Fibroblast of the aortic adventitia (primary cell): ENCODE results near the gene MON1B. TPM values are rescaled to one million over a fixed set of nuclear protein-coding genes. Genes with fewer than 3 reads are reported as not detected.
"Not testable (repeated sequence)": the region's sequence is repeated elsewhere in the genome, so short reads cannot be mapped to it uniquely, and the experiment has no call there.

ENCODE experiments used
- DNase-seq: peaks from one replicate; pipeline ENCODE4 v3.0.0-alpha.2; 2010; ENCODE audit warnings: low read depth
- H3K4me3 ChIP-seq: 2 replicates; pipeline ENCODE4 v1.5.1; 2011; ENCODE audit warnings: low read depth, mild to moderate bottlenecking, control low read depth, low read length, moderate library complexity
- total RNA-seq: library from RNA; depleted of rRNA; stranded (reverse); fragments of >200 nt; gene quantifications from 2 replicates; pipeline ENCODE4 v1.2.3, GENCODE V29; 2012; ENCODE audit warnings: low replicate concordance
- TF ChIP-seq, protein P1 (sequence below): IDR thresholded peaks from 2 replicates; pipeline ENCODE4 v1.5.1; 2011; ENCODE audit warnings: mild to moderate bottlenecking, low read length, control low read depth, inconsistent platforms; ENCODE audit not compliant: insufficient read depth

Gene MON1B
- 12.3 and 17.2 TPM in 2 replicates for total RNA-seq

DNA sequence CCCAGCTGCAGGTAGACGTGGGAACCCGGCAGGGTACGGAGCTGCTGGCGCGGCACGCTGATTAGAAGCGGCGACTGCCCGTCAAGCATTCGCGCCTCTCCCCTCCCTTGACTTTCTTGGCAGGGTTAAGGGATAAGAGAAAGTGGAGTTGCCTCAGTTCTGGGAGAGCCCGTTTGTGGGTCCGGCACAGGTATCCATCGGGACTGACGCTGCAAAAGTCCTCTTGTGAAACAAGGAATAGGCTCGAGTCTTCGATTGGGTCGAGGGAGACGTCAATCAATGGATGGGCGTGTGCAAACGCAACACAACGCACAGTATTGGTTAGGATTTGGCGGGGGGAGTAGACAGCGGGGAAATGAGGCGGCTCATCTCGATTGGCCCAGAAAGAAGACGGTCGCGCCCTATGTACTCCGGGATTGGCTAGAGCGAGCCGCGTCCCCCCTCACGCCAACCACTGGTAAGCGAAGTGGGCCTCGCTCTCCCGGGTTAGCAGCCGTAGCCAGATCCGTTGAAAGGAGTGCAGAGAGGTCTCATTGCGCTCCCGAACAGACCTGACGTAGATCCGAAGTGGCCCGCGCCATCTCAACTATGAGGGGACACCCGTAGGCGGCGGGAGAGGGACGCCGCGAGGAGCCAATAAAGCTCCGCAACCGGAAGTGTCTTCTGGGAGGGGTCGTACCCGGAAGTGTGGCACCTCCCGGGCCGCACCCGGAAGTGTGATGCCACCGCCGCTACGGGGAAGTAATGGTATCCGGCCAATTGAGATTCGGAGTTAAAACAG lies at the start of gene MON1B:
Gene MON1B (plus strand): TSS at position 713 of the 781 bp plus-strand sequence. CDS start 296 bp downstream, outside the sequence.
- peak; percentile 99 for DNase-seq
- peak within 1 kb of the TSS; percentile 99 for H3K4me3 ChIP-seq
- TF ChIP-seq, protein P1, sequence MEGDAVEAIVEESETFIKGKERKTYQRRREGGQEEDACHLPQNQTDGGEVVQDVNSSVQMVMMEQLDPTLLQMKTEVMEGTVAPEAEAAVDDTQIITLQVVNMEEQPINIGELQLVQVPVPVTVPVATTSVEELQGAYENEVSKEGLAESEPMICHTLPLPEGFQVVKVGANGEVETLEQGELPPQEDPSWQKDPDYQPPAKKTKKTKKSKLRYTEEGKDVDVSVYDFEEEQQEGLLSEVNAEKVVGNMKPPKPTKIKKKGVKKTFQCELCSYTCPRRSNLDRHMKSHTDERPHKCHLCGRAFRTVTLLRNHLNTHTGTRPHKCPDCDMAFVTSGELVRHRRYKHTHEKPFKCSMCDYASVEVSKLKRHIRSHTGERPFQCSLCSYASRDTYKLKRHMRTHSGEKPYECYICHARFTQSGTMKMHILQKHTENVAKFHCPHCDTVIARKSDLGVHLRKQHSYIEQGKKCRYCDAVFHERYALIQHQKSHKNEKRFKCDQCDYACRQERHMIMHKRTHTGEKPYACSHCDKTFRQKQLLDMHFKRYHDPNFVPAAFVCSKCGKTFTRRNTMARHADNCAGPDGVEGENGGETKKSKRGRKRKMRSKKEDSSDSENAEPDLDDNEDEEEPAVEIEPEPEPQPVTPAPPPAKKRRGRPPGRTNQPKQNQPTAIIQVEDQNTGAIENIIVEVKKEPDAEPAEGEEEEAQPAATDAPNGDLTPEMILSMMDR: no peak

DNA sequence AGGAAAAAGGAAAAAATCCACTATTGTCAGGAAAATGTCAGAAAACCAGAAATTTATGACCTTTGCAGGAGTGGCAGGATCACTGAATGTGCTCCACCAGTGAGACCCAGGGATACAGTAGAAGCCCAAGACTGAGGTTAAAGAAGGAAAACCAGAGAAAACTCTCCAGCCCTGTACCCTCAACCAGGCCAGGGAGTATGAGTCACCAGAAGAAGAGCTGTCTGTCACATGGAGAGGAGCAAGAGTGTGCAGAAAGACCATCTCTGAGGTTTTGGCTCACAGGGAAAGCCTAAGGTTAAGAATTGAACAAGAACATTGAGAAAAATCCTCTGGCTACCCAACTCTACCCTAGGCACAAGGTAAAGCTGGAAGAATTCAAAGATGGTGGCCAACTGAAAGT lies 47.6 kb upstream of the MON1B start:
- DNase-seq: no peak
- no peak overlapping the region for H3K4me3 ChIP-seq

DNA sequence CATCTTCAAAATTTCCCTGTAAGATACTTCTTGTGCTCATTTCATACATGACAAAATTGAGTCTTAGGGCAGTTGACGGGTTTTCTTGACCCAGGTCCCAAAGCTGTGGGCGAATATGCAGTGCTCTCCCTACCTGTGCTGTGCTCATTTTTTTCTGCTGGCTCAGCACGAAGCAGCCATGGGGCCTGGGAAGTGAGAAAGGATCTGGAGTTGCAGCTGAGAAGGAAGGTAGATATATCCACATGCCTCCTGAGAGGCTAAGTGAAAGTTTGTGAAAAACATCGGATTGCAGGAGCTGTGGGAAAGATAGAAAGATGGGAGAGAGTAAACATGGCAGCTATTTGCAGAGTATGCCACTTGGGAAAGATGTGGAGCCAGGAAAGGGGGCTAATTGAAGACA lies 42.9 kb upstream of the MON1B start:
- H3K4me3 ChIP-seq: no peak overlapping the region
- no peak for DNase-seq
- TF ChIP-seq, protein P1: no peak

More for the DNA sequence above, 47.6 kb upstream of the MON1B start:
- TF ChIP-seq, protein P1: no peak

DNA sequence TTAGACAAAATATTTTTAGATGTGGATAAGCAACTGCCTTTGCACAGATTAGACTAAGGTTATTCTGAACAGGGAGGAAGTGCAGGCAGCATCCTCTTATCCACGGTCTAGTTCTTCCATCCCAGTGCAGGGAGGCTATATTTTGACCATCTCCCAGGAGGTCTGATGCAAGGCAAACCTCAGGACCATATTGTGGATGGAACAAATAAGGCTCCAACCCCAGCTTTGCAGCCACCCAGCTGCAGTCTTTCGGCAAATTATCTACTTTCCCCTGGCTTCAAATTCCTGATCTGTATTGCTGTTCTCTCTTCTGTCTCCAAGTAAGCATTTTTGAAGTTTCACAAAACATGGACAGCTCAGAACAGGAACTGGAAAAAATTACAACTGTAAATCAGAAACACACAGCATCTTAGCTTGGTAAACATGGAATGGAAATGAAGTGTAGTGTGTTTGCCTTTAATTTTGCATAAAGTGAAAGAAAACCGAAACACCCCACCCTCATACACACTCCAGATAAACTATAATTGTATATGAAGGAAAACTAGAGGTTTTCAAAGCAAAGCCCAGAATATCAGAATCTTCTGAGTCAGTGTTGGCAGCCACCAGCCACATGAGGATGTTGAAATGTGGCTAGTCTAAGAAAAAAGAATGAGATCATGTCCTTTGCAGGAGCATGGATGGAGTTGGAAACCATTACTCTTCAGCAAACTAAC lies 33.5 kb upstream of the MON1B start:
- TF ChIP-seq, protein P1: no peak
- peak; percentile 21 for DNase-seq
- no peak overlapping the region for H3K4me3 ChIP-seq

DNA sequence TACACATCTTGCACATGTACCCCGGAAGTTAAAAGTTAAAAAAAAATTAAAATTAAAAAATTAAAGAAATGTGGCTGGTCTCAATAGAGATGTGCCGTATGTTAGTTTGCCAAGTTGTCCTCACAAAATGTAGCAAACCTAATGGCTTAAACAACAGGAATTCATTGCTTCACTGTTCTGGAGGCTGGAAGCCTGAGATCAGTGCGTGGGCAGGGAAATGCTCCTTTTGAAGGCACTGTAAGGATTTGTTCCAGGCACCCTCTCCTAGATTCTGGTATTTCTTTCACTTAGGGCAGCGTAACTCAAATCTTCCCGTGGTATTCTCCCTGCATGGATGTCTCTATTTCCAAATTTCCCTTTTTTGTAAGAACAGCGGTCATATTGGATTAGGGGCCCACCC lies 32.7 kb upstream of the MON1B start:
- TF ChIP-seq, protein P1: no peak
- no peak for DNase-seq
- no peak overlapping the region for H3K4me3 ChIP-seq

DNA sequence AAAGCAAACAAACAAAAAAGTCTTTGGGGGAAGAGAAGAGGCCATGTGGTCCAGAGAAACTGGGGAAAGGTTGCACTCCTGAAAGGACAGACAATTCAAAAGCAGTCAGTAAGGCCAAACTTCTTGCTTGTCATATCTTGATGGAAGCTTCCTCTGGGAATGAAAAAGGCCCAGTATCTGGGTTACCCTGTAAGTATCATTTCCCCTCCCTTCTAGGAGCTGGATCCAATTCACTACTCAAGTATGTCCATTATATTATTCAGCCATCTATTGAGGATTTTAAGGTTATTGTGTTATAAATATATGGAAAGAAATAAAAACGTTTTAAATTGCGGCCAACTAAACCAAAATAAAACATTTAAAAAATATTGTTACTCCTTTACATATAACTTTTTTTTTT lies 26.0 kb upstream of the MON1B start:
- H3K4me3 ChIP-seq: no peak overlapping the region
- DNase-seq: no peak
- TF ChIP-seq, protein P1: no peak

DNA sequence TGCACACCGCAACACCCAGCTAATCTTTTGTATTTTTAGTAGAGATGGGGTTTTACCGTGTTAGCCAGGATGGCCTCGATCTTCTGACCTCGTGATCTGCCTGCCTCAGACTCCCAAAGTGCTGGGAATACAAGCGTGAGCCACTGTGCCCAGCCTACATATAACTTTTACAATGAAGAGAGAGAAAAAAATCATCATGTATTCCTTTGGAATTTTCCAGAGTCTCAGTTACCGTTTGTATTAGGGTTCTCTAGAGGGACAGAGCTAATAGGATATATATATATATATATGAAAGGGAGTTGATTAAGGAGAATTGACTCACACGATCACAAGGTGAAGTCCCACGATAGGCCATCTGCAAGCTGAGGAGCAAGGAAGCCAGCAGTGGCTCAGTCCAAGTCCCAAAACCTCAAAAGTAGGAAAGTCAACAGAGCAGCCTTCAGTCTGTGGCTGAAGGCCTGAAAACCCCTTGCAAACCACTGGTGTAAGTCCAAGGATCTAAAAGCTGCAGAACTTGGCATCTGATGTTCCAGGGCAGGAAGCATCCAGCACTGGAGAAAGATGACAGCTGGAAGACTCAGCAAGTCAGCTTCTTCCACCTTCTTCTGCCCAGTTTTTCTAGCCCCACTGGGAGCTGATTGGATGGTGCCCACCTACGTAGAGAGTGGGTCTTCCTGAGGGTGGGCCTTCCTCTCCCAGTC lies 25.3 kb upstream of the MON1B start:
- not testable (repeated sequence) for H3K4me3 ChIP-seq, DNase-seq
